OCI-LY7 (cell line): ENCODE results near the gene IVNS1ABP. TPM values are rescaled to one million over a fixed set of nuclear protein-coding genes. Genes with fewer than 3 reads are reported as not detected.

ENCODE experiments used
- BruUV-seq: library from RNA; stranded (reverse); fragments of 400-500 nt; replicated peaks from 2 replicates; lab custom pipeline; 2021; lab: Mats Ljungman, UMichigan
- CTCF ChIA-PET: fragments of 300-600 bp; sonication (Branson Sonifier 250); formaldehyde crosslinking; loops from one replicate; lab custom pipeline; 2022; ENCODE audit warnings: antibody characterized with exemption; ENCODE audit not compliant: unreplicated experiment; lab: Charles Lee
- POLR2A ChIA-PET: fragments of 300-600 bp; sonication (Branson Sonifier 250); formaldehyde crosslinking; loops from one replicate; lab custom pipeline; 2022; ENCODE audit warnings: antibody characterized with exemption; lab: Charles Lee
- DNase-seq: peaks from one replicate; pipeline ENCODE4 v3.0.0-alpha.2; 2015; ENCODE audit warnings: low spot score
- H2AFZ ChIP-seq: fragments of 200-600 bp; sonication (generic), shearing (Covaris generic); 2 replicates; pipeline ENCODE4 v1.6.1; 2014; ENCODE audit warnings: mild to moderate bottlenecking, antibody characterized with exemption, low read length, moderate library complexity
- H3K27ac ChIP-seq: fragments of 200-600 bp; sonication (generic); 2 replicates; pipeline ENCODE4 v1.5.1; 2014; ENCODE audit warnings: mixed run types, low read depth, mild to moderate bottlenecking, moderate library complexity, low read length, inconsistent platforms; ENCODE audit not compliant: poor library complexity, severe bottlenecking
- H3K36me3 ChIP-seq: fragments of 200-600 bp; sonication (generic); 2 replicates; pipeline ENCODE4 v1.6.1; 2014; ENCODE audit warnings: mild to moderate bottlenecking, antibody characterized with exemption, low read length, moderate library complexity, mixed read lengths; ENCODE audit not compliant: insufficient read depth
- H3K4me1 ChIP-seq: fragments of 200-600 bp; sonication (generic); 2 replicates; pipeline ENCODE4 v1.5.1; 2014; ENCODE audit warnings: mild to moderate bottlenecking, low read length; ENCODE audit not compliant: insufficient read depth, poor library complexity, severe bottlenecking
- H3K4me2 ChIP-seq: fragments of 200-600 bp; sonication (generic); 2 replicates; pipeline ENCODE4 v1.6.1; 2014; ENCODE audit warnings: mild to moderate bottlenecking, low read length
- H3K4me3 ChIP-seq: fragments of 200-600 bp; sonication (generic); 2 replicates; pipeline ENCODE4 v1.5.1; 2014; ENCODE audit warnings: mild to moderate bottlenecking, low read depth, low read length; ENCODE audit not compliant: poor library complexity, severe bottlenecking
- H3K79me2 ChIP-seq: fragments of 200-600 bp; sonication (generic); 2 replicates; pipeline ENCODE4 v1.6.1; 2016; ENCODE audit warnings: low read depth, mild to moderate bottlenecking, low read length, moderate library complexity, mixed read lengths; ENCODE audit not compliant: insufficient read depth
- H3K9me2 ChIP-seq: fragments of 200-600 bp; sonication (generic); 2 replicates; pipeline ENCODE4 v1.6.1; 2016; ENCODE audit warnings: mild to moderate bottlenecking, low read length, mixed read lengths; ENCODE audit not compliant: insufficient read depth
- H3K9me3 ChIP-seq: fragments of 200-600 bp; sonication (generic); 2 replicates; pipeline ENCODE4 v1.6.1; 2014; ENCODE audit warnings: mild to moderate bottlenecking, mixed run types, low read length, mixed read lengths
- H4K20me1 ChIP-seq: fragments of 200-600 bp; sonication (generic); 2 replicates; pipeline ENCODE4 v1.6.1; 2014; ENCODE audit warnings: mild to moderate bottlenecking, antibody characterized with exemption, low read length, moderate library complexity, mixed read lengths; ENCODE audit not compliant: insufficient read depth
- CTCF ChIP-seq: fragments of 200-600 bp; sonication (generic); conservative IDR thresholded peaks from 2 replicates; pipeline ENCODE4 v1.5.1; 2014; ENCODE audit warnings: mild to moderate bottlenecking, antibody characterized with exemption, low read length, moderate library complexity, mixed read lengths
- EZH2phosphoT487 ChIP-seq: fragments of 200-600 bp; sonication (generic); IDR thresholded peaks from 2 replicates; pipeline ENCODE4 v1.6.1; 2018; ENCODE audit warnings: low read depth, borderline replicate concordance, mild to moderate bottlenecking, mixed run types, antibody characterized with exemption, low read length, moderate library complexity, mixed read lengths
- intact Hi-C: fragments of 100-400 bp; cut with micrococcal nuclease; formaldehyde crosslinking; loops from one replicate; pipeline ENCODE4 v1.10.0; 2022; ENCODE audit not compliant: unreplicated experiment
- total RNA-seq, 2 experiments: library from RNA; depleted of rRNA in 1 of 2; stranded (reverse); fragments of >200 nt in 1 of 2; shearing (Covaris generic) in 1 of 2; gene quantifications; 2 replicates each; pipeline ENCODE4 v1.2.3, GENCODE V29; 2014 to 2022

The IVNS1ABP gene
- total RNA-seq, 2 experiments from 2014 or later, result 54.0 to 74.0 TPM

- intact Hi-C loops, result loop anchor here (10.0 kb wide), 1 partner anchor 1035 kb away; no protein-coding TSS in a partner anchor
- CTCF ChIA-PET, result no interaction called here
- POLR2A ChIA-PET, result interaction anchor here (1.3 kb wide), 1 partner anchor 13 kb away, joined by 3 read pairs; no protein-coding TSS in a partner anchor
These were observed 7.5 kb downstream of the IVNS1ABP start for GRCh38 chr1:185309566-185309965.

GRCh38 chr1:185308126-185308525, 8.9 kb downstream of the IVNS1ABP start:
- Histone ChIP-seq H3K4me1 (peaks cover 10% of the 10 kb centered on the region), H3K4me3 (no peak overlapping the region), H3K27ac (no peak overlapping the region), H3K4me2 (no peak overlapping the region), H4K20me1 (peaks cover 16% of the 10 kb centered on the region), H3K36me3 (peaks cover 100% of the 10 kb centered on the region), H3K9me2 (no peaks in the 10 kb centered on the region), H3K9me3 (no peaks in the 10 kb centered on the region), H3K79me2 (peaks cover 44% of the 10 kb centered on the region), H2AFZ (no peak overlapping the region)
- no TSS peak for BruUV-seq
- no peak for DNase-seq
- no peak for TF ChIP-seq CTCF
- no peak for TF ChIP-seq EZH2phosphoT487
- ChIA-PET CTCF (no interaction called here), POLR2A (no interaction called here)
- intact Hi-C loops, result loop anchor here (10.0 kb wide), 1 partner anchor 1037 kb away; no protein-coding TSS in a partner anchor

More at GRCh38 chr1:185309566-185309965, 7.5 kb downstream of the IVNS1ABP start:
- no peak overlapping the region for H2AFZ ChIP-seq
- H3K79me2 ChIP-seq, result peaks cover 59% of the 10 kb centered on the region
- BruUV-seq, result no TSS peak
- no peak for DNase-seq
- no peaks in the 10 kb centered on the region for H3K9me3 ChIP-seq
- no peak overlapping the region for H3K4me3 ChIP-seq
- H3K4me1 ChIP-seq, result peaks cover 24% of the 10 kb centered on the region
- H3K27ac ChIP-seq, result no peak overlapping the region
- no peaks in the 10 kb centered on the region for H3K9me2 ChIP-seq
- TF ChIP-seq EZH2phosphoT487, result no peak
- no peak for TF ChIP-seq CTCF
- H4K20me1 ChIP-seq, result peaks cover 31% of the 10 kb centered on the region
- H3K4me2 ChIP-seq, result no peak overlapping the region
- peaks cover 100% of the 10 kb centered on the region for H3K36me3 ChIP-seq

- Histone ChIP-seq H2AFZ (no peak overlapping the region), H4K20me1 (no peaks in the 10 kb centered on the region), H3K4me1 (no peaks in the 10 kb centered on the region), H3K9me2 (no peaks in the 10 kb centered on the region), H3K4me2 (no peak overlapping the region), H3K4me3 (no peak overlapping the region), H3K36me3 (peaks cover 99% of the 10 kb centered on the region), H3K9me3 (no peaks in the 10 kb centered on the region), H3K27ac (no peak overlapping the region), H3K79me2 (peaks cover 17% of the 10 kb centered on the region)
- ChIA-PET CTCF (no interaction called here), POLR2A (interaction anchor here (0.6 kb wide), 1 partner anchor 13 kb away, joined by 3 read pairs; no protein-coding TSS in a partner anchor)
- no peak for DNase-seq
- no peak for TF ChIP-seq EZH2phosphoT487
- TF ChIP-seq CTCF, result no peak
- intact Hi-C loops, result loop anchor here (10.0 kb wide), 1 partner anchor 1039 kb away; no protein-coding TSS in a partner anchor
- BruUV-seq, result no TSS peak
These were observed 11.6 kb downstream of the IVNS1ABP start for GRCh38 chr1:185305419-185305818.
